ENCODE measurements around the gene BAG5.
A peak's percentile ranks its signal among the peaks of the same experiment; 100 is the strongest.
"Not testable (repeated sequence)": the region's sequence is repeated elsewhere in the genome, so short reads cannot be mapped to it uniquely, and the experiment has no call there.

Gene BAG5, protein sequence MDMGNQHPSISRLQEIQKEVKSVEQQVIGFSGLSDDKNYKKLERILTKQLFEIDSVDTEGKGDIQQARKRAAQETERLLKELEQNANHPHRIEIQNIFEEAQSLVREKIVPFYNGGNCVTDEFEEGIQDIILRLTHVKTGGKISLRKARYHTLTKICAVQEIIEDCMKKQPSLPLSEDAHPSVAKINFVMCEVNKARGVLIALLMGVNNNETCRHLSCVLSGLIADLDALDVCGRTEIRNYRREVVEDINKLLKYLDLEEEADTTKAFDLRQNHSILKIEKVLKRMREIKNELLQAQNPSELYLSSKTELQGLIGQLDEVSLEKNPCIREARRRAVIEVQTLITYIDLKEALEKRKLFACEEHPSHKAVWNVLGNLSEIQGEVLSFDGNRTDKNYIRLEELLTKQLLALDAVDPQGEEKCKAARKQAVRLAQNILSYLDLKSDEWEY

DNA sequence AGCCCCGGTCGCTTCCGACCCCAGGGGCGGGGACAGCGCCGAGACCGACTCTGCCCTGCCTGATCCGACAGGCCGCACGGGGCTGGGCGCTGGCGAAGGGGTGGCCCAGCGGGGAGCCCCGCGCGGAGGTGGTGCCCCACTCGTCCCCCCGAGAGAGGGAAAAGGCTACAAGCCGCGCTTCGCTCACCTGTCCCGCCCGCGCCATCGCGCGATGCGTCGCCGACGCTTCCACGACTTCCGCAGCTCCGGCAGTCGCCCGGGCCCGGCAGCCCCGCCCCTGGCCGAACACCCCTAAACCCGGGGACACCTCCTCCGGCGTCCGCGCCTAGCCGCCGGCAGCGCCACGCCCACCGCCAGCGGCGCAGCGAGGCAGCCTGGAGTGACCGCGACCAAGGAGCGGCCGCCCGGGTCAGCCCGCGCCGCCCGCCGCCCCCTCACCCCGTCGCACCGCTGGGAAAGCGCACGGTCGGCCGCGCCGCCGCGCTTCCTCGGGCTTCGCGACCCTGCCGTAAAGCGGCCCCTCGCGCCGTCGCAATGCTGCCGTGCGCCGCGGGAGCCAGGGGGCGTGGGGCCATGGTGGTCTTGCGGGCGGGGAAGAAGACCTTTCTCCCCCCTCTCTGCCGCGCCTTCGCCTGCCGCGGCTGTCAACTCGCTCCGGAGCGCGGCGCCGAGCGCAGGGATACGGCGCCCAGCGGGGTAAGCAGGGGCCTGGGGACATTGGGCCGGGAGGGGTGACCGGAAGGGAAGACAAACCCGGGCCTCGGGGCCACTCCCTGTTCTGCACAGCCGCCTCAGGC is at the start of gene BAG5, which contains the start of gene COA8:
Gene BAG5 (minus strand): TSS at position 229 of the 797 bp plus-strand sequence. CDS start 1,493 bp downstream, outside the sequence.
Gene COA8 (plus strand): TSS at position 532 of the 797 bp plus-strand sequence. CDS start 42 bp downstream, at position 574.
- DNase-seq: peak; percentile 82

- DNase-seq: no peak
Measured at GRCh38 chr14:103611215-103611614, 48.8 kb upstream of the BAG5 start.

- not testable (repeated sequence) for DNase-seq
Measured at GRCh38 chr14:103609081-103609480, 46.6 kb upstream of the BAG5 start.

DNA sequence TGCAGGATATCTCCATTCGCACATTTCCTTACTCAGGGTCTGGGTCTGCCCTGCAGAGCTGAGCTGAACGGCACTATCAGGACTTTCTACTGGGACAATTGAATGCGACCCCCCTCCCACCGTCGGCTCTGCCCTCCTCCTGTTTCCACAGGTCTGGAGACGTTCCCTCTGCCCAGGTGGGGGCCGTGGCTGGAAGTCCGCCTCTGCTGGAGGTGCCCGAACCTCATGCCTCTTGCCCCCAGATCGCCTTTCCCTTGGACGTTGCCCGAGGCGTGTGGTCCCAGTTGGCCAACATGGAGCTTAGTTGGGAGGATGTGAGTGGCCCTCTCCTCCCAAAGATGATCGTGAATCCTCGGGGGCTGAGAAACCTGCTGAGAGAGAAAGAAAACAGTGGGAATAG is 45.4 kb upstream of the BAG5 start:
- no peak for DNase-seq

DNA sequence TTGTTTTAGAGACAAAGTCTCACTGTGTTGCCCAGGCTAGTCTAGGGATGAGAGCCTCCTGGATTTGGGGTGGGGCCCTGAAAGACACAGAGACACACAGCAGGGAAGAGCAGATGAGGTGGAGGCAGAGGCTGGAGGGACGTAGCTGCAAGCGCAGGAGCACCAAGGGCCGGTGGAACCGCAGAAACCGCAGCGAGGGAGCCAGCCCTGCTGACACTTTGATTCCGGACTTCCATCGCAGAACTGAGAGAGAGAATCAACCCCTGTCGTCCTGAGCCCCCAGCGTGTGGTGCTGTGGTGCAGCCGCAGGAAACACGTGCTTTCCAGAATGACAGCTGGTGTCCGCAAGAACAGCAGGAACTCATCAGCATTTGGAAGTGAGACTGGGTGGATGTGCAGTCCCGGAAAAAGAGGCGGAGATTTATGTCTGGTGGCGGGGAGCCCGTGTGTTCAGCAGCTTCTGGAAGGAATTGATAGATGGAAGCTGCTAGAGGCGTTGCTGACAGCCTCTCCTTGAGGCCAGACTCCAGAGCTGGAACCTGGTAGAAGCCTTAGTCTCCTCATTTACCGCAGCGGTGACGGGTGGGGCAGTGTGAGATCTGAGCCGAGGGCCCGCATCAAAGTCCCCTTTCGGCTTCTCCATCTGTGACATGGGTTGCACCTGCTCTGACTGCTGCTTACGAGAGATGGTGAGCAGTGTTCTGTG is 44.7 kb upstream of the BAG5 start:
- DNase-seq: peak; percentile 62

DNA sequence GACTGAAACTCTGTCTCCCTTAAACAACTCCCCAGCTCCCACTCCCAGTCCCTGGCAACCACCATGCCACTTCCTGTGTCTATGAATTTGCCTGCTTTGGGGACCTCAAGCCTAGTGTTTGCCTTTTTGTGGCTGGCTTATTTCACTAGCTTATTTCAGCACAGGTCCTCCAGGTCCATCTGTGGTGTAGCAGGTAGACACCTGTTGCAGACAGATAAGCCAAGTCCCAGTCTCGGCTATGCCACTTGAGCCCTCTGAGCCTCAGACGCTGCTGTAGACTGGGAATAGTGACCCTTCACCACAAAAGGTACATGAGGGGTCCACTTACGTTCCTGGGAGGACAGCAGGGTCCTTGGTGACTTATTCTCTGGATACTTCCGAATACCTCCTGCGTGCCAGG is 42.2 kb upstream of the BAG5 start:
- no peak for DNase-seq

DNA sequence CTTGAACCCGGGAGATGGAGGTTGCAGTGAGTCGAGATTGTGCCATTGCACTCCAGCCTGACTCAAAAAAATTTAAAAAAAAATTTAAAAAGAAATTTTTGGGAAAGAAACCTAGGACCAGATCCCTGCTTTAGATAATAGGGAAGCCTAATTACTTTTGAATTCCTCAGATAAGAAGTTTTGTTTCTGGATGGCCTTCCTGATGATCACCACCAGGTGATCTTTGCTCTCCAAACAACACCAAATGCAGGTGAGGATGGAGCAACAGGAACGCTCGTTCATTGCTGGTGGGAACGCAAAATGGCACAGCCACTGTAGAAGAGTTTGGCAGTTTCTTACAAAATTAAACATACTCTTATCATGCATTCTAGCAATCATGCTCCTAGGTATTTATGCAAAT is 38.0 kb upstream of the BAG5 start:
- DNase-seq: no peak

GRCh38 chr14:103597623-103598377 is 35.3 kb upstream of the BAG5 start:
- no peak for DNase-seq

DNA sequence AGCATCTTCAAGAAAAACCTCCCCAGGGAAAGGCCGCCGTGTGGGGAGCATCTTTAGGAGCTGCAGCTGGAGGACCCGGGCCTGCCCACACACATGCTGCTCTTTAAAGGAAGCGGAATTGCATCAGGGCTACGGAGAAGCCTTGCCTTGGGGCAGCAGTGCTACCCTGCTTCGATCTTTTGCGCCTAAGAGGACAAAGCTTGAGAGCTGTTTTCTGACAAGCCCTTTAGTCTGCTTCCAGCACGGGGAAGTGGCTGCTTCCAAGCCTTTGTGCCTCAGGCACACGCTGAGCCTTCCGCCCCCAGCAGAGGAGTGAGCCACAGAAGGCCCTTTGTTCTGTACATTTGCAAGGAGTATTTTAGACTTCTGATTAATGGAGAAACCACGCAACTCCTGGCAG is 31.8 kb upstream of the BAG5 start:
- DNase-seq: no peak

GRCh38 chr14:103593577-103593976 is 31.1 kb upstream of the BAG5 start:
- no peak for DNase-seq

DNA sequence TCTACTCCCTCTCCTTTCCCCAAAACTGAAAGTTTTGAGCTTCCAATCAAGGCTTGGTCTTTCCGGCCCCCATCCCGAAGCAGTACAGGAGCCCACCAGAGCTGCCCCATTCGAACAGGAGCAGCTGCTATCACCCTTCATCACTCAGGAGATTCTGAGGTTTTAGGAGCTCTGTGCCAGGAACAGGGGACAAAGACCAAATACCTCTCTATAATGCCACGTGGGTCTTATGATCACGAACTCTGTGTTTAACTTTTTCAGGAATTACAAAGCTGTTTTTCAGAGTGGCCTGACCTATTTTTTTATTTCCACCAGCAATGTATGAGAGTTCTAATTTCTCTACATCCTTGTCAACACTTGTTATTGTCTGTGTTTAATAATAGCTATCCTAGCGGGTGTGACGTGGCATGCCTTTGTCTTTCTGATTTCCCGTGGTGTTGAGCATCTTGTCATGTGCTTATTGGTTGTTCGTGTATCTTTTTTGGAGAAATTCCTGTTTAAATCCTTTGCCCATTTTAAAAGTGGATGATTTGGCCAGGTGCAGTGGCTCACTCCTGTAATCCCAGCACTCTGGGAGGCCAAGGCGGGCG is 22.0 kb upstream of the BAG5 start:
- no peak for DNase-seq

DNA sequence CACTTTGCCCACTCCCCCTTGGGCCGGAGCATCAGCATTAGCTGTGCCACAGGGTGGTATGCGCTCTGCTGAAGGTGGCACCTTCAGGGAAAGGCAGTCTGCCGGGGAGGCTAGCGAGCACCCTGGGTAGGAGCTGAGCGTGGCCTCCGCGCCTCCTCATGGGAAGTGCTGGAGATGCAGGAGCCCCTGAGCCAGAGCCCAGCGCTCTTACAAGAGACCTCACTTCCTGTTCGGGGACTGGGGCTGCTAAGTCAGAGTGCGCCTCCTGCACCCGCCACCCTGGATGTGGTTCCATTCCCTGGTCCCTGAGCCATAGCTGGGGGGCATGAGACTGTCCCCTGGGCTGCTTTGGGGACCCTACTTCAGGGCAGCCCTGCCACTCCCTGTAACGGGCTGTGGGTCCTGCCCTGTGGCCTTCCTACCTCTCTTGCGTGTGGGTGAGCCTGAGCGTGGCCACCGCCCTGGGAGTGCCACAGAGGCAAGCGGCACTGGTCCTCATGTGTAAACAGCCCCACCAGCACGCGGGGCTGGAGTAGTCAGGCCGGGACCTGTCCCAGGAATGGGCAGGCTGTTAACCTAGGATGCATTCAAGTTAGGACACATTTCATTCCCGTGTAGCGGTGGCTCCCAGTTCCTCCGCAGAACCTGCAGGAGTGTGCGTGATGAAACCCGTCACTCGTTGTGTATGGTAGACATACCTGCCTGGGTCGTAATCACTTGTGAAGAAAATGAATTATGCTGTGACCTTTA is 19.7 kb upstream of the BAG5 start:
- DNase-seq: no peak

- no peak for DNase-seq
Measured at GRCh38 chr14:103581206-103581605, 18.7 kb upstream of the BAG5 start.

DNA sequence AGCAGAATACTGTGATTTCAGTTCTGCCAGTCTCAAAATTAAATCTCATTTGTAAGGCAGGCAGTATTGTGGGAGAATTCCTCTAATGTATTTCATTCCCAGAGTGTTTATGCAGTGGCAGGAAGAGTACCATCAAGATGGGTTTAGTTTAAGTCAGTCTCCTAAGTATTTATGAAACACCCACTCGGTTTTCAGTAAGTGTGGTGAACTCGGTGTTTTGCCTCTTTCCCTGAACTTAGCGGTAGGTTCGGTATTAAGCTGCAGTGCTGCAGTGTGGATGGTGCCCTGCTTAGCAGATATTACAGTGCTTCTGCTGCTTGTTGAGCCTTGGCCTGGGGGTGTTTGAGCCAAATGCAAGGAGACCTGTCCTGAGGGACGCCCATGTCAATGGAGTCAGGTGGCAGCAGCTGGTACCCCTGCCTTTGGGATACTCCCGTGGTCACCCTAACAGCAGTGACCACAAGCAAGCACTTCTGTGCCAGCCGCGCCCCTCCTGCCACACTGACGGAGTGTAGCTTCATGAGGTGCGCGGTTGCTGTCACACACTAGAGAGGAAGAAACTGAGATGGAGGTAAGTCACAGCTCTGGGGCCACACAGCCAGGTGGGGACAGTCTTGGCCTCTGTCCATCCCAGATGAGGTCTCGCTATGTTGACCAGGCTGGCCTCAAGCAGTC is 16.1 kb upstream of the BAG5 start:
- no peak for DNase-seq

- no peak for DNase-seq
Measured at GRCh38 chr14:103576371-103577024, 14.0 kb upstream of the BAG5 start.

DNA sequence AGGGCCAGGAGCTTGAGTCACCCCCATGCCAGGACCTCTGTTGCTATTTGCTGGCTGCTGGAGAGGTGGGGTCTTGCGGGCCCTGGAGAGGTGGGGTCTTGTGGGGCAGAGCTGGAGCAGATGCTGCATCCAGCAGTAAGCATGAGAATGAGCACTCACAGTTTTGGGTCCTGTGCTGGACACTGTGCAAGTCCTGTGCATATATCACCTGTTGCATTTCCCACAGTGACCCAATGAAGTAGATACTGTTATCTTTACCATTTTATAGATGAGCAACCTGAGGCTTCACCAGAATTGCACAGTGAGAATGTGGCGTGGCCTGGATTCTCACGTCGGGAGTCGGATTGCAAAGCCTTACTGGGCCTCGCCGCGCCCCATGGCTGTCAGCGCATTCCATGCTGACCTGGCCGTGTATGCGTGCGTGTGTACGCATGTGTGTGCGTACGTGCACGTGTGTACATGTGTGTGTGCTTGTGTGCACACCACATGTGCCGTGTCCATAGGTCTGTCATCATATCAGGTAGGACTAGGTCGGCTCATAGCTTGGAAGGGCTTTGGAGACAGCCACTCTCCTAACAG is 12.3 kb upstream of the BAG5 start:
- no peak for DNase-seq

DNA sequence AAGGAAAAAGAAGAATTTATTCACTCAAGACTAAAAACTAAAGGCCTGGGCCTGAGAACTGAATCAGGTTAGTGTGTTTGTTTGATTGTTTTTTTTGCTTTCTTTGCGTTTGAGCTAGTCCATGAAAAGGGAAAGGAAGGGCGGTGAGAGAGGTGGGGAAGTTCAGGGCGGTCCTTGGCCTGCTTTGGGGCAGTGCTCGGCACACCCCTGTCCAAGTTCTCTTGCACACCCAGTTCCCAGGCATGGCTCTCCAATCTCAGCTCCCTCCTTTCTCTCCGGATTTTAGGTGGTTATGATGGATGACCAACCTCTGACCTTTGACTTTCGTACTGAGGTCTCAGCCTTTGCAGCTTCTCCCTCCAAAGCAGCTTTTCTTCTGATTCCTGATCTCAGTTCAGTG is 11.6 kb upstream of the BAG5 start:
- DNase-seq: no peak

- DNase-seq: no peak
Measured at GRCh38 chr14:103569408-103569807, 7.0 kb upstream of the BAG5 start.

- no peak for DNase-seq
Measured at GRCh38 chr14:103568952-103569351, 6.5 kb upstream of the BAG5 start.
